ENCODE results near the gene TOP2B.

Gene TOP2B

DNA sequence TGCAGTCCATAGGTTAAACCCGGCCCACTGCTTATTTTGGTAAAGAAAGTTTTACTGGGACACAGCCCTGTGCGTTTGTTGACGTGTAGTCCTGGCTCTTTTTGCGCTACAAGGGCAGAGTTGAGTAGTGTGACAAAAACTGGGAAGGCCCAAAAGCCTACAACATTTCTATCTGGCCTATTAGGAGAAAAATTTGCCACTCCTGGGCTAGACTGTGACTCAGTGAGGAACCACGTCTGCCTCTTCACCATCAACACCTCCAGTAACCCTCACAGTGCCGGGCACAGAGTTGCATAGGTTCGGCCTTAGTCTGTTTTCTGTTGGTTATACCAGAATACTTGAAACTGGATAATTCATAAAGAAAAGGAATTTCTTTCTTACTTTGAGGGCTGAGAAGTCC, 110.3 kb downstream of the TOP2B start:
- no peak for DNase-seq

GRCh38 chr3:25552251-25552650, 112.5 kb downstream of the TOP2B start:
- DNase-seq: no peak

- no peak for DNase-seq
These were observed 115.9 kb downstream of the TOP2B start for GRCh38 chr3:25548836-25549235.

DNA sequence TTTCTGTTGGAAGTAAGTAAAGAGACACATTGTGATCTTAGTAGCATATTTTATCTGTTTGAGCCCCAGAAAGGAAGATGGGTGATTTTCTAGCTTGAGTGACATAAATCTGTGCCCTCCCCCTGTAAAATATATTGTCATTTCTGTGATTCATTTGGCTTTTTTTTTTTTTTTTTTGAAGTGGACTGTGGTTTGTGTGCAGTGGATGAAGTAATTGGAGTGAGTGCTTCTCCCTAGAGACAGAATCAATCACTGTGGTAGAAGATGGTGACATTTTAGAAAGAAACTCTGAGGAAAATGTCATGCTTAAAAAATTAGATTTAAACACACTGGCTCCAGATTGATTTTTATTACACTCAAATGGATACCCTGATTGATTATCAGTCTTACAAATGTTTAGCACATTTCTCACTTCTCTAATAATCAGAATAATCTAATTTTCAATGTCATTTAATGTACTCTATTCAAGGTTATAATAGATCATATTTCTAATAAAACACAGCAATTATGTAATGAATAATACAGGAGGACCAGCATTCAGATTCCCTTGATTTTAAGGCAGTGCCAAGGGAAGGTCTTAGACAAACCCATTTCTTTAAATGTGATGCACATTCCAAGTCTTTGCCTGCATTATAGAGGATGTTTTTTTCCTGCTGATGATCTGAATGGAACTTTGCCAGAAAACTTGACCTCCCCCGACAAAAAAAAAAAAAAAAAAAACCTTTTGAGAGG, 116.6 kb downstream of the TOP2B start:
- no peak for DNase-seq
